Fibroblast of the aortic adventitia (primary cell): Measurements from ENCODE around the gene DENND1A. TPM values are rescaled to one million over a fixed set of nuclear protein-coding genes. Genes with fewer than 3 reads are reported as not detected.

Experiments
- DNase-seq: peaks from one replicate; pipeline ENCODE4 v3.0.0-alpha.2; 2010; ENCODE audit warnings: low read depth
- H3K4me3 ChIP-seq: 2 replicates; pipeline ENCODE4 v1.5.1; 2011; ENCODE audit warnings: low read depth, mild to moderate bottlenecking, control low read depth, low read length, moderate library complexity
- CTCF ChIP-seq: IDR thresholded peaks from 2 replicates; pipeline ENCODE4 v1.5.1; 2011; ENCODE audit warnings: mild to moderate bottlenecking, low read length, control low read depth, inconsistent platforms; ENCODE audit not compliant: insufficient read depth
- total RNA-seq: library from RNA; depleted of rRNA; stranded (reverse); fragments of >200 nt; gene quantifications from 2 replicates; pipeline ENCODE4 v1.2.3, GENCODE V29; 2012; ENCODE audit warnings: low replicate concordance

The DENND1A gene
- total RNA-seq, 1 donor, result 27.7 TPM

GRCh38 chr9:123926941-123927340, 3.0 kb downstream of the DENND1A start:
- no peak for TF ChIP-seq CTCF
- H3K4me3 ChIP-seq, result no peak overlapping the region
- no peak for DNase-seq

GRCh38 chr9:123925819-123926218, 4.1 kb downstream of the DENND1A start:
- DNase-seq, result no peak
- no peak for TF ChIP-seq CTCF
- no peak overlapping the region for H3K4me3 ChIP-seq

- no peak overlapping the region for H3K4me3 ChIP-seq
- DNase-seq, result no peak
- TF ChIP-seq CTCF, result no peak
Observed at GRCh38 chr9:123925161-123925560, 4.8 kb downstream of the DENND1A start.

DNA sequence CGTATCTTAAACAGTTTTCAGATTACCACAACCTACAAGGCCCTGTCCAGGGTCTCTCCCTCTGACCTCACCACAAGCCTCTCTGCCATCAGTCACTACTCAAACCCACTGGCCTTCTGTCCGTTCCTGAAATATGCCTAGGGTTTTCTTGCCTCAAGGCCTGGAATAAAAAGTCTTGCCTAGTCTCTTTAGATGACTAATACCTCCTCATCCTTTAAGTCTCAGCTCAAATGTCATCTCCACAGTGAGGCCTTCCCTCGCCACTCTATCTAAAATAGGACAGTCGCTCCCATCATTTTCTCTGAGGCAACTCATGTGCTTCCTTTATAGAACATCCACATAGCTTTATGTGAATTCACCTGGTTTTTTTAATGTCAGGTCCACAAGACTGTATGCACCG, 5.2 kb downstream of the DENND1A start:
- no peak for DNase-seq

DNA sequence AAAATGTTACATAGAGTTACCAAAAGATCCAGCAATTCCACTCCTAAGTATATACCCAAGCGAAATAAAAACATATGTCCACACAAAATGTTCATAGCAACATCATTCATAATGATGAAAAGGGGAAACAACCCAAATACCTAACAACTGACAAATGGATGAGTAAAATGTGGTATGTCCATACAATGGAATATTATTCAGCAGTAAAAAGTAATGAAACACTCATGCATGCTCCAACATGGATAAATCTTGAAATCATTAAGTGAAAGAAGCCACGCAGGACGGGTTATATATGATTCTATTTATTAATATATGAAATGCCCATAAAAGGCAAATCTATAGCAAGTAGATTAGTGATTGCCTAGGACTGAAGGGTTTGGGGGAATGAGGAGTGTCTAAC, 6.0 kb downstream of the DENND1A start:
- no peak for TF ChIP-seq CTCF
- DNase-seq, result no peak
- no peak overlapping the region for H3K4me3 ChIP-seq

More for the DNA sequence above, 5.2 kb downstream of the DENND1A start:
- no peak overlapping the region for H3K4me3 ChIP-seq
- TF ChIP-seq CTCF, result no peak

DNA sequence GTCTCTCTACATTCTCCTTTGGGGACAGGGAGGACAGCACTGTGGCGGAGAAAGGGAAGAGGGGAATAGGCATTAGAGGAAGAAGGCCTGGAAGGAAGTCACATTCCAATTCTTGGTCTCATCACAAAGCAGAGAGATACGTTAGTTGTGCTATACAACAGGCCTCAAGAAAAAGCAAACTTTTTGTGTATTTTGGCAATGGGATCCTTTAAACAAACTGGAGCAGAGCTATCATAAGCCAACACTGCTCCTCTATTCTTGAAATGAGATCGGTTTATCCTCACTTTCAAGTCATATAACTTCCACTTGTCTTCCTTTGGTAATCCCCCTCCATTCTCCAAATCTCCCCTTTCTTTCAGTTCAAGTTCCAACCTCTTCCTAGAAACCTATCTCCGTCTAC, 6.5 kb downstream of the DENND1A start:
- DNase-seq, result no peak
- H3K4me3 ChIP-seq, result no peak overlapping the region
- no peak for TF ChIP-seq CTCF

DNA sequence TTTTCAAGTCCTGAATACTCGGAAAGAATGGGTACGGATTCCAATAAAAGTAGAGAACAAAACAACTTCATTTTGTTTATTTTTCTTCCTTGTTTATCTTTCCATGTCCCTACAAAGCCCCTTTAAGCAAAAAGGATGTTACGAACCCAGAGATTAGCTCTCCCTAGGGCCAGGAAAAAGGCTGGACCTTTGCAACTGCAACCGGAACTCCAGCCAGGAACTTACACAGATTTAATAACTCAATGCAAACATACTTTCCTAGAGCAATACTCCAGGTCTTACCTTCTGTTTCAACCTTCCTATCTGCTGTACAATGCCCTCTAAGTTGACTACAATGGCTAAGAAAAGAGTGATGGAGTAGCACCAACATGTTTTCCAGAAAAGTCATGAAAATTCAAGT, 7.0 kb downstream of the DENND1A start:
- DNase-seq, result no peak
- no peak for TF ChIP-seq CTCF

More for the DNA sequence above, 7.0 kb downstream of the DENND1A start:
- H3K4me3 ChIP-seq, result no peak overlapping the region
